GM21515 (cell line): ENCODE data around the gene AKIP1.
A peak's percentile ranks its signal among the peaks of the same experiment; 100 is the strongest.

ENCODE experiments used
- ATAC-seq: cut with Tn5 transposase; IDR thresholded peaks from one replicate; pipeline ENCODE4 v1.9.1; 2021; ENCODE audit not compliant: unreplicated experiment

AKIP1 gene

GRCh38 chr11:8956860-8957259 lies 45.9 kb downstream of the AKIP1 start:
- ATAC-seq: no peak

- peak; percentile 36 for ATAC-seq
Measured at GRCh38 chr11:8959546-8960166, 48.7 kb downstream of the AKIP1 start.

GRCh38 chr11:8961401-8961800 lies 50.4 kb downstream of the AKIP1 start:
- ATAC-seq: no peak

- ATAC-seq: no peak
Measured at GRCh38 chr11:8962841-8963240, 51.9 kb downstream of the AKIP1 start.

GRCh38 chr11:8963569-8964323 lies 52.8 kb downstream of the AKIP1 start:
- ATAC-seq: peak; percentile 76

GRCh38 chr11:8964324-8965320 lies 53.6 kb downstream of the AKIP1 start, which contains the start of gene TMEM9B:
TSS of gene TMEM9B (minus strand) at chr11:8964442. CDS start at chr11:8964313, 129 bp downstream.
- peak; percentile 87 for ATAC-seq

GRCh38 chr11:8967184-8967583 lies 56.2 kb downstream of the AKIP1 start:
- no peak for ATAC-seq
